ENCODE data around the gene FGD4. TPM values are rescaled to one million over a fixed set of nuclear protein-coding genes. Genes with fewer than 3 reads are reported as not detected.

The FGD4 gene
- total RNA-seq, 4 donors from 2014 or later, result 32.5 to 51.4 (median 38.8) TPM

- intact Hi-C loops (cut with DNase I), result no loop called here
- peaks cover 2 to 12% of the 10 kb centered on the region in 2 donors for H3K36me3 ChIP-seq
- no peak overlapping the region for H3K27ac ChIP-seq
- 99 to 100% methylated on average over 6 to 11 of the region's 11 CpGs for WGBS, 2 donors
- DNase-seq, result no peak
- no peaks in the 10 kb centered on the region for H3K4me1 ChIP-seq
- no peaks in the 10 kb centered on the region for H3K27me3 ChIP-seq
- H3K9me3 ChIP-seq, result no peaks in the 10 kb centered on the region
- no peak overlapping the region for H3K4me3 ChIP-seq (replicated peaks in 1 of 3)
- no peak for TF ChIP-seq POLR2A (IDR thresholded peaks at IDR 0.05)
- TF ChIP-seq CTCF (IDR thresholded peaks at IDR 0.05), result no peak
These were observed 212.6 kb downstream of the FGD4 start for GRCh38 chr12:32611986-32612385.

- 80 to 85% methylated on average over 3 of the region's 3 CpGs for WGBS, 2 donors
- no peak overlapping the region for H3K27ac ChIP-seq
- no peaks in the 10 kb centered on the region for H3K4me1 ChIP-seq
- H3K4me3 ChIP-seq (replicated peaks in 1 of 3), result no peak overlapping the region
- TF ChIP-seq POLR2A (IDR thresholded peaks at IDR 0.05) (no peak), CTCF (IDR thresholded peaks at IDR 0.05) (no peak)
- intact Hi-C loops (cut with DNase I), result no loop called here
- peaks cover 2 to 12% of the 10 kb centered on the region in 2 donors for H3K36me3 ChIP-seq
- H3K9me3 ChIP-seq, result no peaks in the 10 kb centered on the region
- H3K27me3 ChIP-seq, result no peaks in the 10 kb centered on the region
- DNase-seq, result no peak
These were observed 213.6 kb downstream of the FGD4 start for GRCh38 chr12:32612658-32613614.

- TF ChIP-seq CTCF (IDR thresholded peaks at IDR 0.05), result no peak
- TF ChIP-seq POLR2A (IDR thresholded peaks at IDR 0.05), result no peak
- H3K4me3 ChIP-seq (replicated peaks in 1 of 3), result no peak overlapping the region
- H3K36me3 ChIP-seq, result peaks cover 2 to 12% of the 10 kb centered on the region in 2 donors
- intact Hi-C loops (cut with DNase I), result no loop called here
- no peaks in the 10 kb centered on the region for H3K9me3 ChIP-seq
- no peaks in the 10 kb centered on the region for H3K27me3 ChIP-seq
- H3K27ac ChIP-seq, result no peak overlapping the region
- DNase-seq, result no peak
- WGBS, 2 donors, result 84 to 87% methylated on average over 6 of the region's 6 CpGs
- H3K4me1 ChIP-seq, result no peaks in the 10 kb centered on the region
These were observed 216.1 kb downstream of the FGD4 start for GRCh38 chr12:32615441-32615840.

- H3K27me3 ChIP-seq, result no peaks in the 10 kb centered on the region
- no peak overlapping the region for H3K4me3 ChIP-seq (replicated peaks in 1 of 3)
- TF ChIP-seq POLR2A (IDR thresholded peaks at IDR 0.05), result no peak
- no peak for TF ChIP-seq CTCF (IDR thresholded peaks at IDR 0.05)
- no peak for DNase-seq
- H3K4me1 ChIP-seq, result no peaks in the 10 kb centered on the region
- no peaks in the 10 kb centered on the region for H3K9me3 ChIP-seq
- intact Hi-C loops (cut with DNase I), result no loop called here
- peaks cover 0 to 3% of the 10 kb centered on the region in 2 donors for H3K36me3 ChIP-seq
- no peak overlapping the region for H3K27ac ChIP-seq
- 93 to 95% methylated on average over 4 of the region's 4 CpGs for WGBS, 2 donors
These were observed 218.2 kb downstream of the FGD4 start for GRCh38 chr12:32617534-32617933.

- no peak for DNase-seq
- H3K27me3 ChIP-seq, result no peaks in the 10 kb centered on the region
- H3K4me3 ChIP-seq (replicated peaks in 1 of 3), result no peak overlapping the region
- H3K4me1 ChIP-seq, result no peaks in the 10 kb centered on the region
- H3K27ac ChIP-seq, result no peak overlapping the region
- no peaks in the 10 kb centered on the region for H3K36me3 ChIP-seq
- 85 to 90% methylated on average over 3 of the region's 3 CpGs for WGBS, 2 donors
- TF ChIP-seq CTCF (IDR thresholded peaks at IDR 0.05), result no peak
- intact Hi-C loops (cut with DNase I), result no loop called here
- no peaks in the 10 kb centered on the region for H3K9me3 ChIP-seq
These were observed 218.8 kb downstream of the FGD4 start for GRCh38 chr12:32618115-32618514.
